Stimulated activated CD8-positive, alpha-beta memory T cell treated with anti-CD3 and anti-CD28 coated beads, Interleukin-7, amount 100 ng/mL, for 1 hour (primary cell): ENCODE data around the gene WDR45B.

Experiments used
- DNase-seq, 2 donors: peaks; one replicate each; pipeline ENCODE4 v3.0.0-alpha.2; 2020; ENCODE audit warnings: low read depth in 2 of 2

WDR45B gene

DNA sequence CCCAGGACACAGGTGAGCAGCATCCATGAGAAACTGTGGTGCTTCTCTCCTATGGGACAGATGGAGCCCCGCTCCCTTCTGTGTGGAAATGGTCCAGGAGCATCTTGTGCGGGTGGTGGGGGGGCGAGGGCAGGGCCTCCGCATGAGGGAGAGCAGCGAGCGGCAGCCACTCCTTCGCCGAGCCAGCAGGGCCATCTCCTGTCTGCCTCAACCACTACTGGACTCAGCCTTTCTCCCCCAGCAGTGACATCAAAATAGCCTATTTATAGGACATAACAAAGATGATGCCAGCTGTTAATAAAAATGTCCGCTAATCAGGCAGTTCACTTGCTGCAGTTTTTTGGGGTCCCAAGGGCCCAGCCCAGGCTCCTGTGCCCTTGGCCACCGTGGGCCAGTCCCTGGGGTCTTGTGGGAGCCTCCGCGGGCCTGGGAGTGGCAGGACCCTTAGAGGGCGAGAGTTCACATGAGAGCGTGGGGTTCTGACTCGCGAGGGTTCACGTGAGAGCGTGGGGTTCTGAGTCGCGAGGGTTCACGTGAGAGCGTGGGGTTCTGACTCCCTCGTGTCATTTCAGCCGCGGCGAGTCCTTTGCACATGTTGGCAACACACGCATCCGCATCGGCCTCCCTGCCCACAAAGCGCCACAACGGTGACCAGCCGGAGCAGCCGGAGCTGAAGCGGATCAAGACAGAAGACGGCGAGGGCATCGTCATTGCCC lies 47.4 kb downstream of the WDR45B start:
- DNase-seq: no peak

DNA sequence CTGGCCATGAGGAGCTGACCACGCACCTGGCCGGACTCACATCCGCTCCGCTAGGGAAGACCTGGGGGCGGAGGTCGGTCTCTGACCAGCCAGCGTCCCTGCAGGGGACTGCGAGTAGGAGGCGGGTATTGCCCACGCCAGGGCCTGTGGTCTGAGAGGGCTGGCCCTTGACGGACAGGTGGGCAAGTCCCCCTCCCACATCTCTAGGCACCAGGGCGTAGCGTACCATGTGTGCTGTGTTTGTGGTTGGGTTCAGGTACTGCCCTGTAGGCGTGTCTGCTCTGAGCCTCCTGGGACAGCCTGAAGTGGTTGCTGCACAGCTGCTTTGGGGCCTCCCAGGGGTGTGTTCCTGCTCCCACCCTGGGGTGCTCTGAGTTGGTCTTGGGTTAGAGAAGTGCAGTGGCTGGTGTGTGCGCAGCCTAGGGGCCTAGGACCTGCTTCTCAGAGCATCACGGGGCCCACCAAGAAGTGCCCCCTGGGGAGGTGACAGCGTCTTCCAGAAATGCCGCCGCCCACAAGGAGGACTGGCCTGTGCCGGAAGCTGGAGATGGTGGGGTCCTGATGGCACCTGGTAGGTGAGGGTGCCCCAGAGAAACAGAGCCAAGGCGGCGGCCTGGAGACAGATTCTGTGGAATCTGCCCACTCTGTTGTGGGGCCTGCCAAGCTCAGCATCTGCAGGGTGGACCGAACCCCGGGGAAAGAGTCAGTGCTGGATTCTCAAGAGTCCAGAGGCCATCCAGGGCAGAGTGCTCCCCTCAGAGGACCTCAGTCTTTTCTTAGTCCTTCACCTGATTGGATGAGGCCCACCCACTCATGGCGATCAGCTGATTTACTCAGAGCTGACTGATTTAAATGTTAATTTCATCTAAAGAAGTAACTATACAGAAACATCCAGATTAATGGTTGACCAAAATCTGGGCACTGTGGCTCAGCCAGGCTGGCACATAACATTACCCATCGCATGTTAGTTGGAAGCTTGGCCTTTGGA lies 48.3 kb downstream of the WDR45B start:
- no peak for DNase-seq

DNA sequence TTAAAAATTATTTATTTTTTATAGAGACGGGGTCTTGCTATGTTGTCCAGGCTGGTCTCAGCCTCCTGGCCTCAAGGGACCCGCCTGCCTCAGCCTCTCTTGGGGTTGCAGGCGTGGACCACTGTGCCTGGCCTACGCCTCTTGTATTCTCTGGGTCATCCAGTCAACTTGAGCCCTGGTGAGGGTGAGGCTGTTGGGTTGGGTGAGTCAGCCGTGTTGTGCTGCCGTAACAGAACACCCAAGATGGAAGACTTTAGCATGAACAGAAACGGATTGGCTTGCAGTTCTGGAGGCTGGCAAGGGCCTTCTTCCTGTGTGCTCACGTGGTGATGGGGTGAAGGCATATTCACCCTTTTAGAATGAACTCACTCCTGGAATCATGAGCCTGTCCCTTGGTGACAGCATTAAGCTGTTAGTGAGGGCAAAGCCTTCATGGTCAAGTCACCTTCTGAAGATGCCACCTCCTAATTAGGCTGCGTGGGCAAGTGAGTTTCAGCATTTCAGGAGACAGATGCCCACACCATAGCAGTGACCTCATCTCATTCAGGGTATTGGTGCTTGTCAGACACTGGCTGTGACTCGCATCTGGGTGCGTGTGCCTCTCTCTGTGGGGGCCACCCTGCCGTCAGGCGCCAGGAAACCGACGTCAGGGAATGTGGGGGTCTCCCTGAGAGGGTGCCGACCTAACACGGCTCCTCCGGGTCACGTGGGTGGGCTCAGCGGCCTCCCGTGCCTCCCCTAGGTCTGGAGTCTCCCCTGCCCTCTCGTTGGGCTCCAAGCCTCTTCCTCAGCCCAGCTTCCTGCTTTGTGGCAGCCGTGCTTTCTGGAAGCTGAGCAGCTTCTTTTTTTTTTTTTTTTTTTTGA lies 49.8 kb downstream of the WDR45B start:
- no peak for DNase-seq

- DNase-seq: no peak
Observed at GRCh38 chr17:82596837-82597672, 51.2 kb downstream of the WDR45B start.

DNA sequence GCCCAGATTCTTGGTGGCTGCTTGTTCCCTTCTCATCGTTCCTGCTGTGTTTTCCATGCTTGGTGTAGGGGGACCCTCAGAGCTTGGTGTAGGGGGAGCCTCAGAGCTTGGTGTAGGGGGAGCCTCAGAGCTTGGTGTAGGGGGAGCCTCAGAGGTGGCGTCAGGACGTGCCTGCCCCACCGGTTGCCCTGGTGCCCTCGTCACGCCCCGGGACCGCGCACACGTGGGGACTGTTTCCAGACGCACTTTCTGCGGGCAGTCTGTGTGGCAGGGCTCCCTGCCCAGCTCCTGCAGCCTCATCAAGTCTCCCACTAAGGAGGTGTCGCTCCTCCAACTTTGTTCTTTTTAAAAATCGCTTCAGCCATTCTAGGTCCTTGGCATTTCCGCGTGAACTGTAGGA lies 51.9 kb downstream of the WDR45B start:
- DNase-seq: no peak

- DNase-seq: no peak
Observed at GRCh38 chr17:82595893-82596292, 52.4 kb downstream of the WDR45B start.

GRCh38 chr17:82594571-82594970 lies 53.7 kb downstream of the WDR45B start:
- no peak for DNase-seq

- DNase-seq: no peak
Observed at GRCh38 chr17:82593590-82594087, 54.6 kb downstream of the WDR45B start.

DNA sequence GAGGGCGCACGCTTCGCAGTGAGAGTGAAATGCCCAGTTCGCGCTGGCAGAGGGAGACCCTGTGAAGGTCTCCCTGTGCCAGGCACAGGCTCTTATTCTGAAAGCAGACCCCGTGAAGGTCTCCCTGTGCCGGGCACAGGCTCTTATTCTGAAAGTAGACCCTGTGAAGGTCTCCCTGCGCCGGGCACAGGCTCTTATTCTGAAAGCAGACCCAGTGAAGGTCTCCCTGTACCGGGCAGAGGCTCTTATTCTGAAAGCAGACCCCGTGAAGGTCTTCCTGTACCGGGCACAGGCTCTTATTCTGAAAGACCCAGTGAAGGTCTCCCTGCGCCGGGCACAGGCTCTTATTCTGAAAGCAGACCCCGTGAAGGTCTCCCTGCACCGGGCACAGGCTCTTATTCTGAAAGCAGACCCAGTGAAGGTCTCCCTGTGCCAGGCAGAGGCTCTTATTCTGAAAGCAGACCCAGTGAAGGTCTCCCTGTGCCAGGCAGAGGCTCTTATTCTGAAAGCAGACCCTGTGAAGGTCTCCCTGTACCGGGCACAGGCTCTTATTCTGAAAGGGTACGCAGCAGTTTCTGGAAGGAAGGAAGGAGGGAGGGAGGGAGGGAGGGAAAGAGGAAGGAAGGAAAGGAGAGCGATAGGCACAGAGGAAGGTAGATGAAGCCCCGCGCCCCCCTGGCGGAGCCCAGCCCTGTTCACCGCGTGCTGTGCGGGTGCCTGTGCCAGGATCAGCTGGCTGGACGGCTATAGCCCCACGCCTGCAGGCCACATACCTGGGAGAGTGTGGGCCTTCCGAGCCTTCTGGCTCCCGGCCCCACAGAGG lies 55.3 kb downstream of the WDR45B start:
- DNase-seq: peak; percentile 14 to 19

DNA sequence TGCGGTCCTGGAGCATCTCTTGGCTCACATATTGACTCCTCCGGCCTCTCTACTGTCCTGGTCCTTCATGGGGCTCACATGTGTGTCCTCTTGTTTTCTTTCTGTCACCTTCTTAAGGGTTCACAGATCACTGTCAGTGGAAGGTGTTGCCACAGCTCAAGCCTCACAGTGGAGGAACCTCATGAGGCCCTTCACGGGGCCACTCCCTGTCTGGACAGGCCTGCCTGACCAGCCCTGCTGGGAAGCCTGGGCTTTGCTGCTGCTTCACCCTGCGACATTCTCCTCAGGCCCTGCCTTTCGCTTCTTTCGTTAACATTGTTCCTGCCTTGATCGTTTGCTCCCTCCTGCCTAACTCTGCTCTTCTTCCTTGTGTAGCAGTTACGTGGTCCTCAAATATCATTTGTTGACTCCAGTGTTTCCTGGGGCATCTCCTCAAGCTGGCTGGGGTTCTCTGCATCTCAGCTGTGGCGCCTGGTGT lies 55.9 kb downstream of the WDR45B start:
- DNase-seq: no peak

DNA sequence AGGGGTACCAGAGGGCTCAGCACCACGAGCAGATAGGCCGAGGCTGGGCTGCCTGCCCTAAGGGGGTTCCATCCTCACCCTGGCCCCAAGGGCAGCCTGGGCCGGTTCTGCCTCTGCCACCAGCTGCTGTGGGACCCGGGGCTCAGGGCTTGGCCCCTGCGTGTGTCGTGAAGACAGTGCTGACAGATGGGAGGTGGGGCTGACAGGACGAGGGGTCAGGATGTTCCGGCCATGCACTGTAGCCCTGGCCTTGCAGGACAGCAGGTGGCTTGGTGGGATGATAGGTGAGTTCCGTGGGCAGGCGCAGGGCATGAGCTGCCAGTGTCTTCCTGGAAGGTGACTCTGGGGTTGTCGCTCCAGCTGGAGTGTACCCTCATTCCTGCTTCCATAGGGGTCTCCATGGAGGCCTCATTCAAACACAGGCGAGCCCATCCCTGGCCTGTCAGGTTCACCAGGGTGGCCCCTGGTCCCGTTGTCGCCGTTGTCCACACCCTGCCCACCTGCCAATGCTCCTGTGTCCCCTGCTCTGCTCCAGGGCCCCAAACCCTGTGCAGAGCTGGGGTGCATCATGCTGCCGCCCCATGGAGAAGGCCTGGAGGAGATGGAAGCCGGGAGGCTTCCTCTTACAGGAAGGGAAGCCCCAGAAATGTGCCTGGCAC lies 57.2 kb downstream of the WDR45B start:
- DNase-seq: no peak

DNA sequence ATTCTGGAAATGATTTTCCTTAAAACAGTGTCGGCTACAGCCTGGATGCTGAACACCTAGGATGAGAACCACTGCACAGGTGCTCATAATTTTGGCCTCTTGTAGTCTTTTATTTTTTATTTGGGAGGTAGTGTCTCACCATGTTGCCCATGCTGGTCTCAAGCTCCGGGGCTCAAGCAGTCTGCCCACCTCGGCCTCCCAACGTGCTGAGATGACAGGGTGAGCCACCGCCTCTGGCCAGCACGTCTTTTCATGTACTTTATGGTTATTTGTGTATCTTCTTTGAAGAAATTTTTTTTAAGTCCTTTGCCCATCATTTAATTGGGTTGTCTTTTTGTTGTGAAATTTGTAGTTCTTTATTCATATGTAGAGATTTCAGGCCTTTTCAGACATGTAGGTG lies 58.0 kb downstream of the WDR45B start:
- no peak for DNase-seq

- DNase-seq: no peak
Observed at GRCh38 chr17:82589851-82590180, 58.4 kb downstream of the WDR45B start.

- no peak for DNase-seq
Observed at GRCh38 chr17:82588266-82589175, 59.7 kb downstream of the WDR45B start.

DNA sequence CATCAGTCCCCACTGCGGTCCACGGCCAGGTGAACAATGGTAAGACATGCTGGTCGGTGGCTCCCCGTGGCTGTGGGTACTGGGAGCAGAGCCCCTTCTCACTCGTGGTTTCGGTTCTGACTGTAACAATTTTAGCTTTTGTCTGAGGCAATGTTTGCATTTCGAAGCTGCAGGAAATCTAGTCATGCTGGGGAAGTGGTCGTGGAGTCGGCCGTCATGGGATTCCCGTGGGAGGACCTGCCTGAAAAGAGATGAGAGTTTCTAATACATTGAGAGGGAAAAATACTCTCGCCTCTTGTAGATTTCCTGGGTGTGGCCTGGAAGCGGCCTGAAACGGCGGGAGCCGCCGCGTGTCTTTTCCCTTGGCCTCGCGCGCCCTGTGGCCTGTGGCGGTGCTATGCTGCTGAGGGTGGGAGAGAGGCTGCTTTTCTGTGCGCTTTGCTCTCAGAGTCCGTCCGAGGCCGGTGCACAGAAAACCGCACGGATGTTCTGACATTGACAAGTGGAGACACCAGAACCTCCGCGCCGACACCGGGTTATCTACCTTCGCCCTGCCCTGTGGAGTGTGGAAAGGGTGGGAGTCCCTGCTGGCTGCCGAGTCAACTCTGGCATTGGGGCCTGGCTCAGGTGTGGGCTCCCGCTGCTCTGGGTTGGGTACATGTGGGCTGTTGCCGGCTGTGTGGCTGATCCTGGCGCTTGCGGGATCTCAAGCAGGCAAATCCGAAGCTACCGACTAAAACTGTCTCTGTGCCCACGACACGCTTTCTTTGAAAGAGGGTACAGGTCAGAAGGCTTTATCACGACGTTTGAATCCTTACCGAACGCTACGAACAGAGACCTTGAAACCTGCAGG lies 60.8 kb downstream of the WDR45B start:
- no peak for DNase-seq

GRCh38 chr17:82586576-82587233 lies 61.5 kb downstream of the WDR45B start:
- DNase-seq: no peak
